ENCODE measurements around the gene FYN.
A peak's percentile ranks its signal among the peaks of the same experiment; 100 is the strongest.

Gene FYN

GRCh38 chr6:111776236-111777221, 96.7 kb downstream of the FYN start:
- no peak for DNase-seq
- intact Hi-C loops (cut with DNase I): no loop called here

- intact Hi-C loops (cut with DNase I): no loop called here
- DNase-seq: peak in 1 of 10 donors; percentile 63
These were observed 97.9 kb downstream of the FYN start for GRCh38 chr6:111775145-111775922.

- no peak for DNase-seq
- intact Hi-C loops (cut with DNase I): no loop called here
These were observed 98.9 kb downstream of the FYN start for GRCh38 chr6:111774346-111774703.

GRCh38 chr6:111773501-111774345, 99.5 kb downstream of the FYN start:
- intact Hi-C loops (cut with DNase I): no loop called here
- DNase-seq: no peak

GRCh38 chr6:111772381-111772780, 100.9 kb downstream of the FYN start:
- intact Hi-C loops (cut with DNase I): no loop called here
- DNase-seq: no peak

GRCh38 chr6:111771629-111772028, 101.6 kb downstream of the FYN start:
- intact Hi-C loops (cut with DNase I): no loop called here
- no peak for DNase-seq

DNA sequence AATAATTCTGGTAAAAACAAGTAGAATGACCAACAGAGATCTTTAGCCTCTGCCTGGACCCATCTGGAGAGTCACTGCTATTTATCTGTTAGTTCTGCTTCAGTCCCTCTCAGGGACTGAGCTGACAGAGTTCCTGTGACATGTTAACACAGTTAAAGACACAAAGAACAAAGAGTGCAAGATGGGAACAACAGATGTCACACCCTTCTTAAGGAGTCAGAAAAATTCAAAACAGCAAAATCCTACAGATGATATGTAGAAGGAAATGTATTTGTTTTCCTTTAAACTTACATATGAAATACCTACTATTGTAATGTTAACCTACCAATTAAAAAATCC, 102.2 kb downstream of the FYN start:
- intact Hi-C loops (cut with DNase I): no loop called here

GRCh38 chr6:111770263-111771093, 102.8 kb downstream of the FYN start:
- no peak for DNase-seq

More for the DNA sequence above, 102.2 kb downstream of the FYN start:
- no peak for DNase-seq

GRCh38 chr6:111769365-111770152, 103.7 kb downstream of the FYN start:
- intact Hi-C loops (cut with DNase I): no loop called here
- no peak for DNase-seq

More at GRCh38 chr6:111770263-111771093, 102.8 kb downstream of the FYN start:
- intact Hi-C loops (cut with DNase I): no loop called here

- intact Hi-C loops (cut with DNase I): no loop called here
- no peak for DNase-seq
These were observed 104.9 kb downstream of the FYN start for GRCh38 chr6:111768431-111768770.

- intact Hi-C loops (cut with DNase I): no loop called here
These were observed 105.4 kb downstream of the FYN start for GRCh38 chr6:111767752-111768430.

GRCh38 chr6:111766201-111766857, 106.9 kb downstream of the FYN start:
- intact Hi-C loops (cut with DNase I): no loop called here
- DNase-seq: no peak

More at GRCh38 chr6:111767752-111768430, 105.4 kb downstream of the FYN start:
- no peak for DNase-seq

GRCh38 chr6:111765763-111766162, 107.5 kb downstream of the FYN start:
- intact Hi-C loops (cut with DNase I): no loop called here
- DNase-seq: no peak

- DNase-seq: peak in 1 of 10 donors; percentile 77
- intact Hi-C loops (cut with DNase I): no loop called here
These were observed 108.7 kb downstream of the FYN start for GRCh38 chr6:111764238-111765175.

- intact Hi-C loops (cut with DNase I): no loop called here
- DNase-seq: no peak
These were observed 109.9 kb downstream of the FYN start for GRCh38 chr6:111763381-111763780.

DNA sequence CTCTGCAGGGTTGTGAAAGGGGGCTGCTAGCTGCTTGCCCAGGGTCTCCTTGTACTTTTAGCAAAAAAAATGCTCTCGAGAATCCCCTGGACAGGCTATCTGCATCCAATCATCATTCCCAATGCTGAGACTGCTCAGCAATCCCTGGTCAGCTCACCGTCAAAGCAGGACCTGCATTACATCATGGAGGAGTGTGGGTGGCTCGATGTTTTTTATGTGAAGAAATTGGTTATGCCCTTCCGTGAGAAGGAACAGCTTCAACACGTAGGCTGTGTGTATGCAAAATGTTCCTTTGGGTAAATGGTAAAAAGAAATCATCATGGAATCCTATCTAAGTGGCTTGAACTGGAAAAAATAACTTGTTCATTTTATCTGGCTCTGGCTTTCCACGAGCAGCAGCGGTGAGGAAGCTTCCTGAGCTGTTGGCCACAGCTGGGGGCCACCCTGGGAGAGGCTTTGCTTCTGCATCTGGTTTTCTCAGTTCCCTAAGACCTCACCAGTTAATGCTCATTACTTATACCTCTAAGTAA, 111.4 kb downstream of the FYN start:
- intact Hi-C loops (cut with DNase I): no loop called here
- peak in 2 of 10 donors; percentile 38 to 69 for DNase-seq

DNA sequence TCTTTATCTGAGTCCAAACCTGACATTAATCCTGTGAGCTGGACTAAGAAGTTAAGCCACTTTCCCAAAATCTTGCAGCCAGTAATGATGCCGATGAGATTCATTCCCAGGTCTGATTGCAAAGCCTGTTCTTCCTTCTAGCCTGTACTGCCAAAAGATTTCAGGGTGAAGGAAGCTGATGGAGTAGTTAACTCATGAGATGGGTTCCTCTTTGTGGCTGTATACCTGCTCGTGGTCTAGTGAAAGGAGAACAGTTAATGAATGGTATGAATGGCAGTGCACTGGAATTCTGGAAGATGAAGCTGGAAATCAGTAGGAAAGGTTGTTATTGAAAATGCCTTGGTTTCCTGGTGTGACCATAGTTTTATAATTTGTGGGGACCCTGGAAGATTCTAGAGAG, 112.0 kb downstream of the FYN start:
- no peak for DNase-seq
- intact Hi-C loops (cut with DNase I): no loop called here

All from posterior cingulate gyrus (tissue), 11 donors.